Inferior parietal cortex (tissue), 1 donor: Measurements from ENCODE around the gene OTUD1.

ENCODE experiments used
- DNase-seq: peaks from one replicate; pipeline ENCODE4 v3.0.0-alpha.2; 2016; ENCODE audit errors: extremely low spot score

OTUD1 gene

DNA sequence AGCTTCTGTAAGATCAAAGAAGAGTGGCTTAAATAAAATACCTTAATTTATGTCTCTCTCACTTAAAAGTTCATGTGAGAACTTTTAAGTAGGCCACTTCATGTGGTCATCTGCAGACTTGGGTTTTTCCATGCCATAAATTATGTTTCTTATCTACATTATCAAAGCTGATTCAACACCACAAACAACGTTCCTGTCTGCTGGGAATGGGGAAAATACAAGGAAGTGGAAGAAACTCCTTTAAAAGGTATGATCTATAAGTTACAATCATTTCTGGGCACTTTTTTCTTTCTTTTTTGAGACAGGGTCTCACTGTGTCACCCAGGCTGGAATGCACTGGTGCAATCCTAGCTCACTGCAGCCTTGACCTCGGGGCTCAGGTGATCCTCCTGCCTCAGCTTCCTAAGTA, 16.9 kb upstream of the OTUD1 start:
- no peak for DNase-seq

DNA sequence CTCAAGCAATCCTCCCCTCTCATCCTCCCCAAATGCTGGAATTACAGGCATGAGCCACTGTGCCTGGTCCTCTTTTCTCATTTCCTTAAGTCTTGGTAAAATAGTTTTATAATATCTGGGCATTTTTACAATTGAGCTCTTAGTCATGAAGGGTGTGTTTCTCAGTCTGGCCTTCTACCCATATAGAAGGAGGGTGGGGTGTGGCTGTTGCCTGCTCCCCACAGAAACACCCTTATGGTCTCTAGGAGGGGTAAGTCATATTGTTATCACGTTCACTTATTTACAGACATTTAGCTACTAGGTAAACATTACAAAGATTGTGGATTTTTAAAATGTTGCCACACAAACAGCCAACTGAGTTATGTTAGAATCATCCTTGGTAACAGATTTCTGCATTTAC, 6.7 kb upstream of the OTUD1 start:
- no peak for DNase-seq

DNA sequence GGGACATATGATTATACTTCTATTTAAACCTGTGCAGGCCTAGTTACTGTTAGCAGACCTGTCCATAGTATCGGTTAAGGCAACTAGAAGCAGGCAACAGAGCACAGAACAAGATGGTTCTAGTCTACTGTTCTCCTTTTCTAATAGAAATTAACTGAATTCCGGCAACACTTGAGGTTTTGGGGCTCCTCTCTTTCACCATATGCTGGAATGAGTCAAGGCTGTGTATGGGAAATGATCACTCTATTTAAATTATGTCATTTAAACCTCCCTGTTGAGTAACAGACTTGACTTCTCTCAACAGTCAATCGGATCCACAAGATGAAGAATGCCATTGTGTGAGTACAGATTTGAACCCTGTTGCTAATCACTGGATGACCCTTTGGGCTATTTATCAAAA, 6.2 kb upstream of the OTUD1 start:
- no peak for DNase-seq

DNA sequence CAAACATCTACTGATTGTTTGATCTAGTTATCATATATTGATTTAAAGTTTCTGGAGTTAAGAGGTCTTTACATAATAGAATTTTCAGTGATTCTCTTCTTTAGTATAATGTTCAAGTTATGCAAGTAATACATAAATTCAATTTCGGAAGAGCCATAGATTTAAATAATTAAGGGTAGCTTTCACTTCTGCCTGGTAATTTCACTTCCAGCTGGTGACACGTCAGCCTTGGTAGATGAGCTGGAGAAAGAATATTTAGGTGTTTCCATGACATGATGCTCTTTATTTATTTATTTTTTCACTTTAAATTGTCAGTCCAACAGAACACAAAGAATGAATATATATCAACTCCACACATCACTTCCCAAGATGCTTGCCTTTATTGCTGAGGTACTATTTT, 5.2 kb upstream of the OTUD1 start:
- DNase-seq: no peak

DNA sequence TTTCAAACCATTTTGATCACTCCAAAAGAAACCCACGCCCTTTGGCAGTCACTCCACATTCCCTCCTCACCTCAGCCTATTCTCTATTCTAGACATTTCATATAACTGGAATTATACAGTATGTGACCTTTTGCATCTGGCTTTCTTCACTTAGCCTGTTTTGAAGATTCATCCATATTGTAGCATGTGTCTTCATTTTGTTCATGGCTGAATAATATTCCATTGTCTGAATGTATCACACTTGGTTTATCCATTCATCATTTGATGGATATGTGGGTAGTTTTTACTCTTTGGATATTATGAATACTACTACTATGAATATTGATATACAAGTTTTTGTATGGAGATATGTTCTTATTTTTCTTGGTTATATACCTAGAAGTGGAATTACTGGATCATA, 3.5 kb upstream of the OTUD1 start:
- DNase-seq: no peak

DNA sequence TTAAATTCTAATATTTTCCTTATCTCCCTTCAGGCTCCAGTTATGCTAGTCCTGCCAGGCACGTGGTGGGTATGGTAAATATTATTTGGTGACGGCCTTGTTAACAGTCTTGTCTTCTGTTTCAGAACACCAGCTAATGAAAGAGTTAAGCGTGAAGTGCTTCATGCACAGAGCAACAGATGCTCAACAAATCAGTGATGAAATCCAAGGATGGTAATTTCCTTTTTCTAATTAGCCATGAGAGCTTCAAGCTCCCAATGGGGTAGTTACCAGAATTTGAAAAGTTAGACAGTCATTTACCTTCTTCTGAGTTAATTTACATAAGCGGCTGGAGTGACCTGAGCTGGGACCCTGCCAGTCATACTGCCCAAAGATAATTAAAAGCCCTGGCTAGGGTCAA, 1.9 kb upstream of the OTUD1 start:
- no peak for DNase-seq

DNA sequence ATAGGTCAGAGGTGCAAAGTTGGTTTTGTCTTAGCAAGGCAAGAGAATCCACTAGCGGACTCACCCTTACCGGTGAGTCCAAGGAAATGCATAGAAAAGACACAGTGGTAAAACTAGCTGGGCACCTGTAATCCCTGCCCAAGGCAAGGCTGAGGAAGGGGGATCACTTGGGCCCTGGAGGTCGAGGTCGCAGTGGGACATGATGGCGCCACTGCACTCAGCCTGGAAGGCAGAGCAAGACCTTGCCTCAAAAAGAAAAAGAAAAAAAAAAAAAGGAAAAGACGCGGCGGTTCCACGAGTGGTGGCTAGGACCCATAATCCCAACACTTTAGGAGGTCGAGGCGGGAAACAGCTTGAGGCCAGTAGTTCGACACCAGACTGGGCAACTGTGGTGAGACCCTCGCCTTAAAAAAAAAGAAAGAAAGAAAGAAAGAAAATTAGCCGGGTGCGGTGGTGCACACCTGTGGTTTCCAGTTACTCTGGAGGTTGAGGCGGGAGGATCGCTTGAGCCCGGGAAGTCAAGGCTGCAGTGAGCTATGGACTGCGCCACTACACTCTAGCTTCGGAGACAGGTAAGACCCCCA, 820 bp upstream of the OTUD1 start:
- DNase-seq: no peak

DNA sequence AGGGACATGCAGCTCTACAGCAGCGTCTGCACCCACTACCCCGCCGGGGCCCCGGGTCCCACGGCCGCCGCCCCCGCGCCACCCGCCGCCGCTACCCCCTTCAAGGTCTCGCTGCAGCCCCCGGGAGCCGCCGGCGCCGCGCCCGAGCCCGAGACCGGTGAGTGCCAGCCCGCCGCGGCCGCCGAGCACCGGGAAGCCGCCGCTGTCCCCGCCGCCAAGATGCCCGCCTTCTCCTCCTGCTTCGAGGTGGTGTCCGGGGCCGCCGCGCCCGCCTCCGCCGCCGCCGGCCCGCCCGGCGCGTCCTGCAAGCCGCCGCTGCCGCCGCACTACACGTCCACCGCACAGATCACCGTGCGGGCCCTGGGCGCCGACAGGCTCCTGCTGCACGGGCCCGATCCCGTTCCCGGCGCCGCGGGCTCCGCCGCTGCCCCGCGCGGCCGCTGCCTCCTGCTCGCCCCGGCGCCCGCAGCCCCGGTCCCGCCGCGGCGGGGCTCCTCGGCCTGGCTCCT, 631 bp downstream of the OTUD1 start:
- no peak for DNase-seq

DNA sequence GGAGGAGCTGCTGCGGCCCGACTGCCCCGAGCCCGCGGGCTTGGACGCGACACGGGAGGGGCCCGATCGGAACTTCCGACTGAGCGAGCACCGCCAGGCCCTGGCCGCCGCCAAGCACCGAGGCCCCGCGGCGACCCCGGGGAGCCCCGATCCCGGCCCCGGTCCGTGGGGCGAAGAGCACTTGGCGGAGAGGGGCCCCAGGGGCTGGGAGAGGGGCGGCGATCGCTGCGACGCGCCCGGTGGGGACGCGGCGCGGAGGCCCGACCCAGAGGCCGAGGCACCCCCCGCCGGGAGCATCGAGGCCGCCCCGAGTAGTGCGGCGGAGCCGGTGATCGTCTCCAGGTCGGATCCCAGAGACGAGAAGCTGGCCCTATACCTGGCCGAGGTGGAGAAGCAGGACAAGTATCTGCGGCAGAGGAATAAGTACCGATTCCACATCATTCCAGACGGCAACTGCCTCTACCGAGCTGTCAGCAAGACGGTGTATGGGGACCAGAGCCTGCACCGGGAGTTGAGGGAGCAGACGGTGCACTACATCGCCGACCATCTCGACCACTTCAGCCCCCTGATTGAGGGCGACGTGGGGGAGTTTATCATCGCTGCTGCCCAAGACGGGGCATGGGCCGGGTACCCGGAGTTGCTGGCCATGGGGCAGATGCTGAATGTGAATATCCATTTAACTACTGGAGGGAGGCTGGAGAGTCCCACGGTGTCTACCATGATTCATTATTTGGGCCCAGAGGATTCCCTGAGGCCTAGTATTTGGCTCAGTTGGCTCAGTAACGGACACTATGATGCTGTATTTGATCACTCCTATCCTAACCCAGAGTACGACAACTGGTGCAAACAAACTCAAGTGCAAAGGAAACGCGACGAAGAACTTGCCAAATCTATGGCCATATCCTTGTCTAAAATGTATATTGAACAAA, 1.4 kb downstream of the OTUD1 start:
- DNase-seq: no peak

DNA sequence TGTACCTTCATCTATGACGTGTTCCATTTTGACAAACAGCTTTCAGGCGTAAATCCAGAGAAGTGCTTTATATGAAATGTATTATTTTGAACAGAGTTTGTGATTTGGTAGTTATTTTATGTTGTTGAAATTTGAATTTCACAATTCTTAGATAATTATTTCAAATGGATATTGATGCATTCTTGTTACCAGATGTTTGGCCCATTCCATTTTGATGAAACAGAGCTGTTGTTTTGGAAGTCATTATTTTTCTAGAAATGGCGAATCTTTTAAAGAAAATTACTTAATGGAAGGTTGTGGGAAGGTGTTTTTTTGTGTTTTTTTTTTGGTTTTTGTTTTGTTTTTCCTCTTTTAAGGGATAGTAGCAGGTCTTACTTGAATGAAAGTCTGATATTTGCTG, 2.4 kb downstream of the OTUD1 start:
- no peak for DNase-seq

DNA sequence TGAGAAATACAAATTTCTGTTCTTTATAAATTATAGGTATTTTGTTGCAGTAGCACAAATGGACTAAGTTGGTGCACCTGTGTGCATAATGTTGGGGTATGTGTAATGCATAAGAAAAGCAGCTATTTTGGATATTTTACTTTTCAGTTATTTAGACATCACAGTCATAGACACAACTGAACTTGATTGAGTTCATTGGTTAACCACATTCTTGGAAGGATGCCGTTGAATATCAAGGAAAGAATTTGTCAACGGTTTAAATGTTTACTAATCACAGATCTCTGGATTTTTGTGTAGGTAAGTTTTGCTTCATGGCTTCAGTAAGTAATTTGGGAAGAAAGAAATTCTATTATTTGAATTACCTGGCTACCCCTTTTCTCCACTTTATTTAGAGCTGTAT, 4.1 kb downstream of the OTUD1 start:
- DNase-seq: no peak

DNA sequence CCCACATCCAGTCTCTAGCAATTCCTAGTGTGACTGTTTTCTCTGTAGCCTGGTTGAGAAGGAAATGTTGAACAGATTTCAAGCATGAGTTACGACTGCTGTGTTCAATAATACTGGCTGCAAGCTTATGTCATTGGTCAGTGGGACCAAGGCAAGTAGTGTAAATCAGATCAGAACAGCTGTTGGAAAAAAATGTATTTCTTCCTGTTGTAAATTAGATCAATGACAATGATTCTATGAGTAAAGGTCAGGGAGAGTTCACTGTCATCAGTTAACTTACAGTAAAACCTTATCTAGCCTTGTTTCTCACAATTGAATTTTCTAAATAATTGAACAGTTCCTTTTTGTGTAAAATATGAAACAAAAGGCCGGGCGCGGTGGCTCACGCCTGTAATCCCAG, 6.7 kb downstream of the OTUD1 start:
- DNase-seq: no peak

DNA sequence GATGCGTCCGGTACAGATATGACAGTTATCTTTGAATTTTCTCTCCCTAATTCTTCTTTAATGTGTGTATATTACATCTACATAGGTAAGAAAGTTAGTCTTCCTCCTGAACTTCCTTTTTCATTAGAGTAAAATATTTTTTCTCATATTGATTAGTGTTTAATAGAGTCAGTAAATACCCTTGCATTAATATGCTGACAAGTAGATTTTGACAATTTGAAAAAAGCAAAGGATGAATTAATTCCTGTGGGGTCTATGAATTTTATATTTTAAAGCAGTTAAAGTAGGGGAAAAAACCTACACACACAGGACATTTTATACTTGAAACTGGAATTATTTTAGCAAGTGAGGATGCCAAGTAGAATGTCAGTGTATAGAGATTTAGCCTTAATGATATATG, 9.4 kb downstream of the OTUD1 start:
- no peak for DNase-seq

DNA sequence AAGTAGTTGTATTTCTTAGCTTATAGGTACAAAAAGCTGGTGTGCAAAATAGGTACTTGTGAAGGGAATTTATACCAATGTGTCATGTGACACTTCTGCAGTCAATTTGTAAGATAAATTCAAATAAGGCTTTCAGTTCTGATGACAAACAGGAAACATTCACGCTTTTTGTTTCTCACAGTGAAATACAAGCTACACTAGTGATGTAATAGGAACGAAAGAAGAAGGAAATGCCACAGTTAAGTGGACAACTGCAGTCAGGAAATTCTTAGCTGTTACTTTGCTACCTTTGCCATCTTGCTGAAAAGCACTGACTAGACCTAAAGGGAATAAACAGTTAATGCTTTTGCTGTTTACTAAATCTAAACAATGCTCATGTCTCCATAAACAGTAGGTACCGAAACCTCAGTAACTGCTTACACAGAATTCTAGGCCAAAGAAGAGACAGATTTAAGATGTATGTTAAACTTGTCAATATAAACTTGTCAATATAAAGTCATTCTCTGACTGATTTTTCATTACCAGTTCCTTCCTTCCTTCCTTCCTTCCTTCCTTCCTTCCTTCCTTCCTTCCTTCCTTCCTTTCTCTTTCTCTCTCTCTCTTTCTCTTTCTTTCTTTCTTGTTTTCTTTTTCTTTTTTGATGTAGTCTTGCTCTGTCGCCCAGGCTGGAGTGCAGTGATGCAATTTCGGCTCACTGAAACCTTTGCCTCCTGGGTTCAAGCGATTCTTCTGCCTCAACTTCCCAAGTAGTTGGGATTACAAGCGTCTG, 10.1 kb downstream of the OTUD1 start:
- no peak for DNase-seq

DNA sequence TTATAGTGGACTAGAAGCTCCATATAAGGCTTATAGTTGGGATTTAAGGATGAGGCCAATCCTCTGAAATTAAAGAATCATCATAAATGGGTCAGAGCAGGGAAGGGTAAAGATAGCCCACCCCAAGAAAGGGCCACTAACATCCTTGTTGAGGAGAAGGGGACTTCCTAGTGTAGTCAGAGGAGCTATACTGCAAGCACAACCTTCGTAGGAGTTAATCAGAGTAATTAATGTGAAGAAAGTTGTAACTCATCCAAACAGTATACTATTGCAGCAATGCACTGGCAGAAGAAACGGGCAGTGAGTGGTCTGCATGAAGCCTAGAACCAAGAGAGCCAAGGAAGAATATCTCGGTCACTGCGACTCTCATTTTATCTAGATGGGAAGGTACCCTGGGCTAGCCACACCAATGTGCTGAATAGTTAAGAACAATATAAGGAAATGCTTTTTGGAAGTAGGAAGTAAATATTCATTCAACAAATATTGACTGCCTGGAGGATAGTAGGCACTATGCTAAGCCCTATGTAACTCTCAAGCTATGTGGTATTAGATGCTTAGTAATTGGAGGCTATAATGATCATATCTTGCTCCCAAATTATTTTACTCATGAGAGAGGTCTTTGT, 13.3 kb downstream of the OTUD1 start:
- DNase-seq: no peak

DNA sequence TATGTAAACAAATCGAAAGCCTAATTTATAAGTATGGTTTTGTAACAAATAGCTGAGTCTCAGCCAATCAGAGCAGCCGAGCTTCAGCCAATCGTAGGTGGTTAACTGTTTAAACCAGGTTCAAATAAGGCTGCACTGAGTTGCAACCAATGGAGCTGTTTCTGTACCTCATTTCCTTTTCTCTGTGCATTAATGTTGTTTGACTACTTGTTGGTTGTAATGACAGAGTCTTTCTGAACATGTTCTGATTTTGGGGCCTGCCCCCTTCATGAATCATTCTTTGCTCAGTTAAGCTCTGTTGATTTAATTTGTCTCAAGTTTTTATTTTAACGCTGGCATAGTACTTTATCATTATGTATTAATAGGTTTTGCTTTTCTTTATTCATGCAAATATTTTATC, 14.6 kb downstream of the OTUD1 start:
- no peak for DNase-seq

DNA sequence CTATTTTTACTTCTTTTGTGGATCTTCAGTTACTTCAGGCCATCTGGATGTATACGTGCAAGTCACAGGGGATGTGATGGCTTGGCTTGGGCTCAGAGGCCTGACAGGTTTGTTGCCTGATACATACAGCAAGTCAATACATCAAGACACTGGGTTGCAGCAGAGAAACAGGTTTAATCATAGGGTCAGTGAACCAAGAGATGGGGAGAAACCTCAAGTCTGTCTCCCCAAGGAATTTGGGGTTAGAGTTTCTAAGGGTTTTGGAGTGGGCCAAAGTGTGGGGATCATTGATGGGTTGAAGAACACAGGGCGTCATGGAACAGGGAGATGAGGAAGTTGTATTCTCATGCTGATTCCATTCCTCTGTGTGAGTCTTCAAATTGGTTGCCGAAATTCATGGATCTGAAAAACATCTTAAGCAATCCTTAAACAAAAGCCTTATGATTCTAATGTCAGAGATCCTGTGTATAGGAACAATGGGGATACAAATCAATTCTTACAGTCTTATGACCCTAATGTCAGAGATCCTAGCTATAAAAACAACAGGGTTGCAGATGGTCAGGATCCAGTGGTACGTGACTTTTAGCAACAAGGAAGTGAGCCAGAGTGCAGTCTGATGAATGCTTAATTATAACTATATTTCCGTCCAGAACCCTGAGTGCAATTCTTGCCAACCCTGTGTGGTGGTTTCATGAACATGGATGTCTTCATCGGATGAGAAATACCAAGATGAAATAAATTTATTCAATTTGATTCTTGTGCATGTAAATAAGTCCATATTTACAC, 18.9 kb downstream of the OTUD1 start:
- DNase-seq: no peak

DNA sequence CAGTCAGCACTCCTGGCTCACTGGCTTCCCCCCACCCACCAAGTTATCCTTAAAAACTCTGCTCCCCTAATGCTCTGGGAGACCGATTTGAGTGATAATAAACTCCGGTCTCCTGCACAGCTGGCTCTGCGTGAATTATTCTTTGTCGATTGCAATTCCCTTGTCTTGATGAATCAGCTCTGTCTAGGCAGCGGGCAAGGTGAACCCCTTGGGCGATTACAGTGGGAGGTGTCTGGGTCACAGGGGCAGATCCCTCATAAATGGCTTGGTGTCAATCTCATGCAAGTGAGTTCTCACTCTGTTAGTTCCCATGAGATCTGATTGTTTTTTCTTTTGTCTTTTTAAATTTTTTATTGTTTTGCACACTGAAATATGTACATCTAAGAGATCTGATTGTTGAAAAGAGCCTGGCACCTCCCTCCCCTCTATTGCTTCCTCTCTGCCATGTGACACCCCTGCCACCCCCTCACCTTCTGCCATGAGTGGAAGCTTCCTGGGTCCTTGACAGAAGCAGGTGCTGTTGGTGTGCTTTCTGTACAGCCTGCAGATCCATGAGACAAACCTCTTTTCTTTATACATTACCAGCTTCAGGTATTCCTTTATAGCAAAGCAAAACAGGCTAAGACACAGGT, 20.5 kb downstream of the OTUD1 start:
- no peak for DNase-seq

DNA sequence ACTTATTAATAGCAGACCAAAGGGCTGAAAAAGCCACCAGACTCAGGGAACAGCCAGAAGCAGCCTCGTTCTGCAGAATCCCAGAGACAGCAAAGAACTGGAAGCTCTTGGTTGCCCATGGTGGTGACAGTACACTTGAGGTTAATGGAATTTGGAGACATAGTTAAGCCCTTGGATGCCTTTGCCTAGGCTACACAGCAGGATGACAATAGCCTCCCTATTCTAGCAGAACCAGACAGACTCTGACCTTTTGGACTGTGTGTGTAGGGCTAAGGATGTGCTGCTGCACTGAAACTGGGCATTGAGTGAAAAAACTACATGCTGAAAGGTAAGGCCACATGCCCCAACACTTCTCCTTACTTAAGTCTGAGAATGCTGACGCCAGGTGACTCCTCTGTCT, 22.7 kb downstream of the OTUD1 start:
- DNase-seq: no peak

DNA sequence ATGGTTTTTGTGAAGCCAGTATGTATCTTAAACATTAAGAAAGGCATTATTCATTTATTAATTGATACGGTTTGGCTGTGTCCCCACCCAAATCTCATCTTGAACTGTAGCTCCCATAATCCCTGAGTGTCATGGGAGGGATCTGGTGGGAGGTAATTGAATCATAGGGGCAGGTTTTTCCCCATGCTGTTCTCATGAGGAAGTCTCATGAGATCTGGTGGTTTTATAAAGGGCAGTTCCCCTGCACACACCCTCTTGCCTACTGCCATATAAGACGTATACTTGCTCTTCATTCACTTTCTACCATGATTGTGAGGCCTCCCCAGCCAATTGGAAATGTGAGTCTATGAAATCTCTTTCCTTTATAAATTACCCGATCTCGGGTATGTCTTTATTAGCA, 28.1 kb downstream of the OTUD1 start:
- no peak for DNase-seq

DNA sequence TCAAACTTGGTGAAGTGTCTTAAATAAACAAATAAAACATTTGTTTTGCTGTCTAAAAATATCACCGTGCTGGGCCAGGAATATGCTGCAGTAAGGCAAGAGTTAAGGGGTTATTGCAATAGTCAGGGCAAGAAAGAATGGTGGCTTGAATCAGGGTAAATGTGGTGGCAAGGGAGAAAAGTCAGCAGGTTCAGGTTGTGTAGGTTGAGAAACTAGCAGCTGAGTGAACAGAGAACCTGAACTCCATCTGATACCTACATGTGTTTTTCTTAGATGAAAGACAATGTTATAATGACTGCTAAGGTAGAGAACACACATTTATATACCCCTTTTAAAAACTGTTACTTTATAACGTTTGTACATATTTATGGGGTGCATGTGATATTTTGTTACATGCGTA, 28.7 kb downstream of the OTUD1 start:
- DNase-seq: no peak
